Lower leg skin (tissue), 3 donors: Measurements from ENCODE around the gene TAMALIN.

Source experiments
- POLR2A ChIP-seq, 2 donors: fragments of 450-650 bp; IDR thresholded peaks; one replicate each; pipeline ENCODE4 v1.6.1; 2016 to 2017; ENCODE audit warnings: antibody characterized with exemption in 2 of 2, mild to moderate bottlenecking in 1 of 2, moderate library complexity in 1 of 2
- TF ChIP-seq, protein P1 (sequence below), 3 donors: fragments of 450-650 bp; IDR thresholded peaks; one replicate each; pipeline ENCODE4 v1.5.1; 2016; ENCODE audit warnings: antibody characterized with exemption in 3 of 3, mild to moderate bottlenecking in 3 of 3, moderate library complexity in 2 of 3

DNA sequence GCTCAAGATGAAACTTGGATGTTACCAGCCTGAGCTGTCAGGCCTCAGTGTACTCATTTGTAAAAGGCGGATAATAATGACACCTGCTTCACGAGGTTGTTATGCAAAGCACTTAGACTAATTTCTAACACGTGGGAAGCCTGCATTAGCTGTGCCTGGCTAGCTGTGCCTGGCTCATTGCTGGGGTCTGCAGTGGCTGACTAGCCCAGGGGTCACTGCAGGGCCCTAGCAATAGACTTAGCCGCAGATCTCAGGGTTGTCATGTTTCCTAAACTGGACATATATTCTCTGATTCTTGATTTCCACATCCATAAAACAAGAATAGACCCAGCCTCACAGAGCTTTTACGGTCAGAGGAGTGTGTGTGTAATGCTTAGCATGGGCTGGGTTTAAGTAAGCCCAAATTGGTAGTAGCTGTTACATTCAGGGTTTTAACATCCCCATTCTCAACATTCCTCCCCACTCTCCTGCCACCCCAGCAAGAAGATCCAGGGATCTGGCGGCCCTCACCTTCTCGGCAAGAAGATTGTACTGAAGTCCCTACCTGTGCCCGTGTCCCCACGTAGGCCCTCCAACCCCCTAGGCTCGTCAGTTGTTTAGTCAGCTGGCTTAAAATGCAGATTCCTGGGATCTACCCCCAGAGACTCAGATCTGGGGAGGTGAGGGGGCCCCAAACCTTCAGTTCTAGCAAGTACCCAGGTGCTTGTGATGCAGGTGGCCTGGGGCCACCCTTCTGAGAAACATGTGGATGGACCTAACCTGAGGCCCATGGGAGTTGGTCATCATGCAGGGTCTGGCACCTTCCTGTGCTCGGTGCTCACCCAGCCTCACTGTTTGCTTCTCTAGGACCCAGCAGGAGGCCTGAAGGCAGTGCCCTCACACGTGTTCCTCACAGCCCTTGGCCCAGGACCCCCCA, 53.1 kb downstream of the TAMALIN start:
- TF ChIP-seq, protein P1, sequence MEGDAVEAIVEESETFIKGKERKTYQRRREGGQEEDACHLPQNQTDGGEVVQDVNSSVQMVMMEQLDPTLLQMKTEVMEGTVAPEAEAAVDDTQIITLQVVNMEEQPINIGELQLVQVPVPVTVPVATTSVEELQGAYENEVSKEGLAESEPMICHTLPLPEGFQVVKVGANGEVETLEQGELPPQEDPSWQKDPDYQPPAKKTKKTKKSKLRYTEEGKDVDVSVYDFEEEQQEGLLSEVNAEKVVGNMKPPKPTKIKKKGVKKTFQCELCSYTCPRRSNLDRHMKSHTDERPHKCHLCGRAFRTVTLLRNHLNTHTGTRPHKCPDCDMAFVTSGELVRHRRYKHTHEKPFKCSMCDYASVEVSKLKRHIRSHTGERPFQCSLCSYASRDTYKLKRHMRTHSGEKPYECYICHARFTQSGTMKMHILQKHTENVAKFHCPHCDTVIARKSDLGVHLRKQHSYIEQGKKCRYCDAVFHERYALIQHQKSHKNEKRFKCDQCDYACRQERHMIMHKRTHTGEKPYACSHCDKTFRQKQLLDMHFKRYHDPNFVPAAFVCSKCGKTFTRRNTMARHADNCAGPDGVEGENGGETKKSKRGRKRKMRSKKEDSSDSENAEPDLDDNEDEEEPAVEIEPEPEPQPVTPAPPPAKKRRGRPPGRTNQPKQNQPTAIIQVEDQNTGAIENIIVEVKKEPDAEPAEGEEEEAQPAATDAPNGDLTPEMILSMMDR (IDR thresholded peaks at IDR 0.05), result no peak
- TF ChIP-seq POLR2A (IDR thresholded peaks at IDR 0.05), result no peak
